AG09319 (cell line): ENCODE measurements around the gene ATAD3C.
"Not testable (repeated sequence)": the region's sequence is repeated elsewhere in the genome, so short reads cannot be mapped to it uniquely, and the experiment has no call there.

ENCODE experiments used
- DNase-seq: peaks from one replicate; pipeline ENCODE4 v3.0.0-alpha.2; 2010; ENCODE audit warnings: low read depth; ENCODE audit errors: extremely low read depth
- CTCF ChIP-seq: IDR thresholded peaks from 2 replicates; pipeline ENCODE4 v1.5.1; 2011; ENCODE audit warnings: low read depth, mild to moderate bottlenecking, inconsistent platforms, low read length, moderate library complexity

ATAD3C gene

GRCh38 chr1:1462318-1462966 is 13.0 kb downstream of the ATAD3C start:
- no peak for DNase-seq
- TF ChIP-seq CTCF = no peak

- TF ChIP-seq CTCF = no peak
- no peak for DNase-seq
Measured at GRCh38 chr1:1463312-1463711, 13.8 kb downstream of the ATAD3C start.

GRCh38 chr1:1468196-1468985 is 18.9 kb downstream of the ATAD3C start:
- DNase-seq = not testable (repeated sequence)

- no peak for TF ChIP-seq CTCF
- DNase-seq = no peak
Measured at GRCh38 chr1:1470626-1471388, 21.3 kb downstream of the ATAD3C start.

- no peak for TF ChIP-seq CTCF
- DNase-seq = peak; percentile 65
Measured at GRCh38 chr1:1471389-1472052, 22.0 kb downstream of the ATAD3C start, which contains the start of gene ATAD3B. ATAD3B (plus strand) TSS chr1:1471765; CDS start chr1:1471885, 120 bp downstream.

- DNase-seq = not testable (repeated sequence)
Measured at GRCh38 chr1:1472053-1472876, 22.8 kb downstream of the ATAD3C start.

- not testable (repeated sequence) for DNase-seq
Measured at GRCh38 chr1:1476011-1476410, 26.5 kb downstream of the ATAD3C start.

GRCh38 chr1:1477206-1477605 is 27.7 kb downstream of the ATAD3C start:
- no peak for TF ChIP-seq CTCF
- no peak for DNase-seq
